Activated CD8-positive, alpha-beta memory T cell treated with anti-CD3 and anti-CD28 coated beads for 24 hours (primary cell): ENCODE data around the gene PLEKHA4.
"Not testable (repeated sequence)": the region's sequence is repeated elsewhere in the genome, so short reads cannot be mapped to it uniquely, and the experiment has no call there.

Experiments used
- DNase-seq: peaks from one replicate; pipeline ENCODE4 v3.0.0-alpha.2; 2020

The PLEKHA4 gene

GRCh38 chr19:48859711-48860572 is 8.5 kb downstream of the PLEKHA4 start:
- DNase-seq, result no peak

DNA sequence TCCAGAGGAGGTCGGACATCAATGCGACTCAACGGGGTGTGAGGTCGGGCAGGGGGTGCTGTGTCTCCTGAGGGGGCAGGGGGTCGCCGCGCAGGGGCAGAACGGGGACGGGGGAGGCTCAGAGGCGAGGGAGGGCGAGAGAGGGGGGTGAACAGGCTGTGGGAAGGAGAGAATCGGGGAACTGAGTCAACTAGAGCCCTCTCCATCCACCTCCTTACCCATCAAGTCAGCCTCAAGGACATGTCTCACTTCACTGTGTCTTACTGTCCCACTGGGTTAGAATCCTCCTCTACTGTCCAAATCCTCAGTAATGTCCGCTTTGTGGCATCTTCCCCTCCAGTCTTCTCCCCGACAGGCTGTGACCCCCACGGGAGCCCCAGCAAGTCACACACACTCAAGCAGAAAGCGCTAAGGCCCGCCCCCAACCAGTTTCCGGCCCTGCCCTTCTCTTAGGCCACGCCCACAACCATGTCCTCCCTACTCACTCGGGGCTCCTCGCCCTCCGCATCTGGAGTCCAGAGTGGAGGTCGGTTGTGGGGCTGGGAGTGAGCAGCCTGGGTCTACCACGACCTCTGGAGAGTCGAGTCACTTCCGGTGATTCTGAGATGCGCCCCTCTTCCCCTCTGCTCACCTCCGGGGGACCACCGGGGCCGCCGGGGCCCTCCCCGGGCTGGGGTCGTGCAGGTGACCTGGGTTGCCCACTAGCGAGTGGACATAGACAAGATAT is 9.3 kb downstream of the PLEKHA4 start:
- DNase-seq, result peak; percentile 91

GRCh38 chr19:48856921-48857320 is 11.5 kb downstream of the PLEKHA4 start:
- DNase-seq, result no peak

DNA sequence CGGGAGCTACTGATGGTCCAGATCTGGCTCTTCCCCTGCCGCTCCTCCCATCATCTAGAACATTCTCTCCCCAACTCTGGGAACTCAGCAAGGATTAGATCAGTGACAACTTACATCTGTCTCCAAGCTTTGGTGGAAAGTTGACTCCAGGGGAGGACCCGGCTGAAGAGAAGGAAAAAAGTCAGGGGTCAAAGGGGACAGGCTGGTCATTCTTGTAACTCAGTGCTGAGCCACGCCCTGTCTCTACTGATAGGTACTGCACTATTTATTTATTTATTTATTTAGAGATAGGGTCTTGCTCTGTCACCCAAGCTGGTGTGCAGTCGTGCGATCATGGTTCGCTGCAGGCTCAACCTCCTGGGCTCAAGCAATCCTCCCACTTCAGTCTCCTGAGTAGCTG is 14.3 kb downstream of the PLEKHA4 start:
- no peak for DNase-seq

- DNase-seq, result no peak
Observed at GRCh38 chr19:48853483-48853882, 14.9 kb downstream of the PLEKHA4 start.

DNA sequence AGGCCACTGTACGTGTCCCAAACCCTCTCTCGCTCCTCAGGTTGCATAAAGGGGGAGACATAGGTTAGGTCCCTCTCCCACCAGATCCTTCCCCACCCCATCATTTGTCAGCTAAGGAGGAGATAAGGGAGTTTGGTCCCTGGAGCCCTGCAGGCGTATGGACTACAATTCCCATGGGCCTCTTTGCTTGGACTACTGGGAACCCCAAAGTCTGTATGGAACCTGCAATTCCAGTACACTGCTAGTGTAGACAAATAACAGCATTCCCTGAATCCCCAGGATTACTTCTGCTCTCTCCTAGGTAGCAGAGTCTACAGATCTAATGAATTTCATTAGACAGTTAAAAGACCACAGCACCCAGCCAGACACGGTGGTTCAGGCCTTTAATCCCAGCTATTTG is 16.1 kb downstream of the PLEKHA4 start:
- DNase-seq, result no peak

- DNase-seq, result not testable (repeated sequence)
Observed at GRCh38 chr19:48846659-48847058, 21.8 kb downstream of the PLEKHA4 start.

- DNase-seq, result no peak
Observed at GRCh38 chr19:48845384-48845783, 23.0 kb downstream of the PLEKHA4 start.

DNA sequence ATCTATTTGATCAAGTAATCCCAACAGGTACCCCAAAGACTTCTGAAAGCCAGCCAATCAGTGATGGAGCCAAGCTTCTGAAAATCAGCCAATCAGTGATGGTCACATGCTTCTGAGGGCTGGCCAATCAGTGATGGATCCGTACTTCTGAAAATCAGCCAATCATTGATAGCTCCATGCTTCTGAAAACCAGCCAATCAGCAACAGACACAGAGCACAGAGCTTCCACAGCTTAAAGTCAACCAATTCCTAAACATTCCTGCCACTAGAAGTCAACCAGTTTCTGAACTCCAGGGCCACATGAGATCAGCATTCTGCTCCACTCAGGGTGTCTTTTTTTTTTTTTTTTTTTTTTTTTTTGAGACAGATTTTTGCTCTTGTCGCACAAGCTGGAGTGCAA is 23.9 kb downstream of the PLEKHA4 start:
- no peak for DNase-seq

GRCh38 chr19:48842789-48843162 is 25.6 kb downstream of the PLEKHA4 start:
- DNase-seq, result peak; percentile 75

DNA sequence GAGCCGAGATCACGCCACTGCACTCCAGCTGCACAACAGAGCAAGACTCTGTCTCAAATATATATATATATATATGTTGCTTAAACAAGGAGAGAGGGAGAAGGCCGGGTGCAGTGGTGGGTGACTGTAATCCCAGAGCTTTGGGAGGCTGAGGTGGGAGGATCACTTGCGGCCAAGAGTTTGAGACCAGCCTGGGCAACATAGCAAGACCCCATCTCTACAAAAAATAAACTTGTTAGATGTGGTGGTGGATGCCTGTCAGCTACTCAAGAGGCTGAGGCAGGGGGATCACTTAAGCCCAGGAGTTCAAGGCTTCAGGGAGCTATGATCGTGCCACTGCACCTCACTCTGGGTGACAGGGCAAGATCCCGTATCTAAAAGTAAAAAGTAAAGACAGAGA is 26.8 kb downstream of the PLEKHA4 start:
- no peak for DNase-seq

DNA sequence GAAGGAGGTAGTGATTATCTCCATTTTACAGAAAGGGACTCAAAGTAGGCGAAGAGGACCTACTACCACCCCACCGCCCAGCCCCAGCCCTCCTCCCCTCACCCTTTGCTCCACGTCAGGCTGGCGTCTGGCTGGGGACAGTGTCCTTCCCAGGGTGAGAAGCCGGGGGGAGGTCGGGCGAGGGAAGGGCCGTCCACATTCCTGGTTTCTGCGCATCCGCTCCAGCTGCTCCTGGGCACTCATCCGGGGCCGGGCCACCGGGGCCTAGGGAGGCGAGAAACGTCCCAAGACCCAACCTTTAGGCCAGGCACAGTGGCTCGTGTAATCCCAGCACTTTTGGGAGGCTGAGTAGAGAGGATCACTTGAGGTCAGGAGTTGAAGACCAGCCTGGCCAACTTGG is 27.4 kb downstream of the PLEKHA4 start:
- no peak for DNase-seq

DNA sequence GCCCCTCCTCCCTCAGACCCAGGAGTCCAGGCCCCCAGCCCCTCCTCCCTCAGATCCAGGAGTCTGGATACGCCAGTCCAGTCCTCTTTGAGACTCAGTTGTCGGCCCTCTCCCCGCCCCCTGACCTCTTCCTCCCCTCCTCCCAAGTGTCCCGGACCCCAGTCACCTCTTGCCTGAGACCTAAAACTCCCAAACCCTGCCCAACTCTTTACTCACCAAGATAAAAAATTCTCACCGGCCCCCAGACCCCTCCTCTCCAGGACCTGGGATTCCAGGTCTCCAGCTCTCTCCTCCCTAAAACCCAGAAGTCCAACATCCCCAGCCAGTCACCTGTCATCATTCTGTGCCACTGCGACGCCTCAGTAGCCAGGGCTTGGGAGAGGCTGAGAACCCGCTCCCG is 30.7 kb downstream of the PLEKHA4 start:
- DNase-seq, result no peak

GRCh38 chr19:48837051-48837524 is 31.3 kb downstream of the PLEKHA4 start:
- DNase-seq, result peak; percentile 92

GRCh38 chr19:48836089-48837017 is 32.1 kb downstream of the PLEKHA4 start, which contains the start of gene HSD17B14:
HSD17B14 (minus strand) TSS chr19:48836491; CDS start chr19:48836411, 80 bp downstream.
- DNase-seq, result peak; percentile 58

DNA sequence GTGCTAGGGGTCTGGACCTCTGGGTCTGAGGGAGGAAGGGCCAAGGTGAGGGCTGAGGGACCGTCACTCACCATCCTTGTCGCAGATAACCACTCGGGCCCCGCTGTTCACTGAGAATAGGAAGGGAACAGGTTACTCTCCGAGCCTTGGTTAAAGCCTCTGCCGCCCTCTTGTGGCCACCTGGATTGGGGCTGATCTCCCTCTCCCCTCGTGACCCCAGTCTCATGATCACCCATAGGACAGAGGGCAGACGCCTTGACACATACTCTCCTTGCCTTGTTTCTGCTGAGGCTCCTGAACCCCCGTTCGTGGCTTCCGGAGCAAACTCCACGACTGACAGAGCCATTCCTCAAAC is 32.7 kb downstream of the PLEKHA4 start:
- peak; percentile 97 for DNase-seq

DNA sequence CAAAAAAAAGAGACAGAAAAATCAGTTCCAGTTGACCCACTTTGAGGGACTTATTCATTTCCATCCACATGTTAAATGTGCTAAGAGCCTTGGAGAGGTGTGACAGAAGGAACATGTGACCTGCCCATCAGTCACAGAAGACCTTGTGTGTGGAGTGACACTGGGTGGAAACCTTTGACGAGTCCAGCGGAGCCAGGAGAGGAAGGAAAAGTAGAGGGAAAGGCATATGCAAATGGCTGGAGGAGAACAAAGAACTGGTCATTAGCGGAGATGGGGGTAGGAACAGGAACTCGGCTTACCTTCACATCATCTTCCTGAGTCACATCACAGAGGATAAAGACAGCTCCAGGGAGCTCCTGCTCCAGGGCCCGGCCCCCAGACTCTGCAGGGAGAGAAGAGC is 34.4 kb downstream of the PLEKHA4 start:
- no peak for DNase-seq

DNA sequence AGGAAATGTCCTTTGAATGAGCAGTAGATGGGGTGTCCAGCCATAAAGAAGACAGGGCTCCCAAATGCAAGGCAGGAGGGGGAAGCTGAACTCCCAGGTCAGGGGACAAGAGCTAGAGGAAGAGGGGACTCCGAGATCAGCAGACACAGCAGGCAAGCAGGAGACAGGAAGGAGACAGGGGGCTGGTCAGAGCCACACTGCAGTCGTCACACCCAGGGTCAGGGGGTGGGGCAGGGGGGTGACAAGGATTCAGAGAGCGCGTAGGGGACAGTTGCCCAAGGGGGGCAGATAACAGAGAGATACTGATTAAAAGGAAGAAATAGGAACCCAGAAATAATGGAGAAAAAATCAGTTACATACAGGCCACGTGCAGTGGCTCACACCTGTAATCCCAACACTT is 35.4 kb downstream of the PLEKHA4 start:
- DNase-seq, result no peak

DNA sequence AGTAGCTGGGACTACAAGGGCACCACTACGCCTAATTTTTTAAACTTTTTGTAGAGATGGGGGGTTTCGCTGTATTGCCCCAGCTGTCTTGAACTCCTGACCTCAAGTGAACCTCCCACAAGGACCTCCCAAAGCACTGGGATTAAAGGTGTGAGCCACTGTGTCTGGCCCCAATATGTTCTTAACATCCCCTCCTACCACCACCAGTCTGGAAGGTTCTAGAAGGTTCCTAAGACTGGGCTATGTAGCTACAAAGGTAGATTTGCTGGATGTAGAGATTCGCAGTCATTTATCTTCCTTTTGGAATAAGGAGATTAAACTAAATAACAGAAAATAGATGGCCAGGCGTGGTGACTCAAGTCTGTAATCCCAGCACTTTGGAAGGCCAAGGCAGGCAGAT is 37.5 kb downstream of the PLEKHA4 start:
- no peak for DNase-seq

- DNase-seq, result no peak
Observed at GRCh38 chr19:48830088-48830487, 38.3 kb downstream of the PLEKHA4 start.

DNA sequence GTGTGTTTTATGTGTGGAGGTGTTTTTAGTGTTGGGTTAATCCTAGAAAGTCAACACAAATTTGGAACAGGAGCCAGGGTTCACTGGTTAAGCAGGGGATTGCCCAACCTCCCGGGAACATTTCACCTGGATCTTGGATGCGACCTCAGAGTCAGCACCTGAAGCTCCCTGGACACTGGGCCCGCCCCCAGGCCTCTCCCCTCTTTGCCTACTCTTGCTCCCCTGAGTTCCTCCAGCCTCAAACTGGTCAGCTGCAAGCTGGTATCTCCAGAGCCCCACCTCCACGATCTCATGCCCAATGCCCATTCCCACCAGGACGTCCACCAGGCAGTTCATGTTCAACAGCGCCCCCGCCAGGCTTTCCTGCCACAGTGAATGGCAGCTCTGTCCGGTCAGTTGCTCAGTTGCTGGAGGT is 41.8 kb downstream of the PLEKHA4 start:
- no peak for DNase-seq

DNA sequence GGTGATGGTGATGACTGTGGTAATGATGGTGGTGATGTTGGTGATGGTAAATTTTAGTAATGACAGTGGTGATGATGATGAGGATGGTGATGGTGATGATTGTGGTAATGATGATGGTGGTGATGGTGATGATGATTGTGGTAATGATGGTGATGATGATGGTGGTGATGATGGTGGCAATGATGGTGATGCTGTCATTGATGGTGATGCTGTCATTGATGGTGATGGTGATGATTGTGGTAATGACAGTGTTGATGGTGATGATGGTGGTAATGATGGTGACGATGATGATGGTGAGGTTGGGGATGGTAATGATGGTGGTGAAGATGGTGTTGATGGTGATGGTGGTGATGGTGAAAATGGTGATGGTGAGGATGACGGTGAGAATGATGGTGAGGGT is 45.9 kb downstream of the PLEKHA4 start:
- DNase-seq, result no peak

DNA sequence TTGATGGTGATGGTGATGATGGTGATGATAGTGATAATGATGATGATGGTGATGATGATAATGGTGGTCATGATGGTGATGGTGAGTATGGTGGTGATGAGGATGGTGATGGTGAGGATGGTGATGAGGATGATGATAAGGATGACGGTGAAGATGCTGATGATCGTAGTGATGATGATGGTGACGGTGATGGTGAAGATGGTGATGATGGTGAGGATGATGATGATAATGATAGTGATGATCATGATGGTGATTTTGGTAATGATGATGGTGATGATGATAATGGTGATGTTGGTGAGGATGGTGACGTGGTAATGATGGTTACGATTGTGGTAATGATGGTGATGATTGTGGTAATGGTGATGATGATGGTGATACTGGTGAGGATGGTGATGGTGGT is 46.8 kb downstream of the PLEKHA4 start:
- DNase-seq, result no peak
